IMR-90 (cell line): ENCODE data around the gene TRIM24.

Experiments used
- BHLHE40 ChIP-seq: fragments of 150-350 bp; IDR thresholded peaks from 2 replicates; pipeline ENCODE4 v1.6.1; 2016; ENCODE audit warnings: mild to moderate bottlenecking, low read depth, low read length
- CEBPB ChIP-seq: IDR thresholded peaks from 2 replicates; pipeline ENCODE4 v1.6.1; 2012; ENCODE audit warnings: low read depth, low read length, improper control_type of control experiment
- FOS ChIP-seq: fragments of 150-350 bp; IDR thresholded peaks from 2 replicates; pipeline ENCODE4 v1.6.1; 2016; ENCODE audit warnings: low read depth, low read length
- MAFK ChIP-seq: IDR thresholded peaks from 2 replicates; pipeline ENCODE4 v1.6.1; 2012; ENCODE audit warnings: low read depth, low read length, improper control_type of control experiment
- MAZ ChIP-seq: IDR thresholded peaks from 2 replicates; pipeline ENCODE4 v1.6.1; 2012; ENCODE audit warnings: low read depth, mild to moderate bottlenecking, low read length, improper control_type of control experiment, moderate library complexity, borderline replicate concordance
- MXI1 ChIP-seq: IDR thresholded peaks from 2 replicates; pipeline ENCODE4 v1.6.1; 2012; ENCODE audit warnings: low read depth, mild to moderate bottlenecking, low read length, moderate library complexity, borderline replicate concordance
- POLR2A ChIP-seq: IDR thresholded peaks from 2 replicates; pipeline ENCODE4 v1.6.1; 2012; ENCODE audit warnings: mild to moderate bottlenecking, low read depth, low read length
- TF ChIP-seq, protein P1 (sequence below): conservative IDR thresholded peaks from 2 replicates; pipeline ENCODE4 v1.5.1; 2012; ENCODE audit warnings: mild to moderate bottlenecking, low read depth, low read length, improper control_type of control experiment
- TF ChIP-seq, protein P2 (sequence below): fragments of 150-350 bp; IDR thresholded peaks from 2 replicates; pipeline ENCODE4 v1.6.1; 2016; ENCODE audit warnings: low read depth, mild to moderate bottlenecking, low read length, moderate library complexity, borderline replicate concordance
- TF ChIP-seq, protein P3 (sequence below): fragments of 150-350 bp; IDR thresholded peaks from 2 replicates; pipeline ENCODE4 v1.6.1; 2017; ENCODE audit warnings: mild to moderate bottlenecking, antibody characterized with exemption, low read length, low read depth

DNA sequence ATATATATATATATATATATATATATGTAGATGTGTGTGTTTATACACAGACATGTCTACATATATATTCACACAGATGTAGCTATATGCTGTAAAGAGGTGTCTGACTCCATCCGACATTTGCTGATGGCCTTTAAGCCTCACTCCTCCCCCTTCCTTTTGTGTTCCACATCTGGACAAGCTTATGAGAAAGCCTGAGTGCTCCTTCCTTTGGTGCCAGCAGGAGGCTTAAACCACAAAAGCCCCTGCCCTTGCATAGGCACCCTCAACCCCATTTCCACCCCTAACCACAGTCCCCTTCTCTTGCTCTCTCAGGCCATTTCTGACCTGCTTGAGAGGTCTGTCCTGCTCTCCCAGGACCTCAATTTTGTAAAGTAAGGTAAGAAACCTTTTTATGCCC, 142.4 kb downstream of the TRIM24 start:
- TF ChIP-seq, protein P1, sequence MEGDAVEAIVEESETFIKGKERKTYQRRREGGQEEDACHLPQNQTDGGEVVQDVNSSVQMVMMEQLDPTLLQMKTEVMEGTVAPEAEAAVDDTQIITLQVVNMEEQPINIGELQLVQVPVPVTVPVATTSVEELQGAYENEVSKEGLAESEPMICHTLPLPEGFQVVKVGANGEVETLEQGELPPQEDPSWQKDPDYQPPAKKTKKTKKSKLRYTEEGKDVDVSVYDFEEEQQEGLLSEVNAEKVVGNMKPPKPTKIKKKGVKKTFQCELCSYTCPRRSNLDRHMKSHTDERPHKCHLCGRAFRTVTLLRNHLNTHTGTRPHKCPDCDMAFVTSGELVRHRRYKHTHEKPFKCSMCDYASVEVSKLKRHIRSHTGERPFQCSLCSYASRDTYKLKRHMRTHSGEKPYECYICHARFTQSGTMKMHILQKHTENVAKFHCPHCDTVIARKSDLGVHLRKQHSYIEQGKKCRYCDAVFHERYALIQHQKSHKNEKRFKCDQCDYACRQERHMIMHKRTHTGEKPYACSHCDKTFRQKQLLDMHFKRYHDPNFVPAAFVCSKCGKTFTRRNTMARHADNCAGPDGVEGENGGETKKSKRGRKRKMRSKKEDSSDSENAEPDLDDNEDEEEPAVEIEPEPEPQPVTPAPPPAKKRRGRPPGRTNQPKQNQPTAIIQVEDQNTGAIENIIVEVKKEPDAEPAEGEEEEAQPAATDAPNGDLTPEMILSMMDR: no peak
- TF ChIP-seq, protein P2, sequence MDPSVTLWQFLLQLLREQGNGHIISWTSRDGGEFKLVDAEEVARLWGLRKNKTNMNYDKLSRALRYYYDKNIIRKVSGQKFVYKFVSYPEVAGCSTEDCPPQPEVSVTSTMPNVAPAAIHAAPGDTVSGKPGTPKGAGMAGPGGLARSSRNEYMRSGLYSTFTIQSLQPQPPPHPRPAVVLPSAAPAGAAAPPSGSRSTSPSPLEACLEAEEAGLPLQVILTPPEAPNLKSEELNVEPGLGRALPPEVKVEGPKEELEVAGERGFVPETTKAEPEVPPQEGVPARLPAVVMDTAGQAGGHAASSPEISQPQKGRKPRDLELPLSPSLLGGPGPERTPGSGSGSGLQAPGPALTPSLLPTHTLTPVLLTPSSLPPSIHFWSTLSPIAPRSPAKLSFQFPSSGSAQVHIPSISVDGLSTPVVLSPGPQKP: no peak
- TF ChIP-seq CEBPB (no peak), BHLHE40 (no peak), MXI1 (no peak), MAFK (no peak), POLR2A (no peak), FOS (no peak), MAZ (no peak)
- TF ChIP-seq, protein P3, sequence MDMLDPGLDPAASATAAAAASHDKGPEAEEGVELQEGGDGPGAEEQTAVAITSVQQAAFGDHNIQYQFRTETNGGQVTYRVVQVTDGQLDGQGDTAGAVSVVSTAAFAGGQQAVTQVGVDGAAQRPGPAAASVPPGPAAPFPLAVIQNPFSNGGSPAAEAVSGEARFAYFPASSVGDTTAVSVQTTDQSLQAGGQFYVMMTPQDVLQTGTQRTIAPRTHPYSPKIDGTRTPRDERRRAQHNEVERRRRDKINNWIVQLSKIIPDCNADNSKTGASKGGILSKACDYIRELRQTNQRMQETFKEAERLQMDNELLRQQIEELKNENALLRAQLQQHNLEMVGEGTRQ: no peak
